SH-SY5Y (cell line): Measurements from ENCODE around the gene MYO7B.

Source experiments
- GATA2 ChIP-seq: IDR thresholded peaks from 2 replicates; pipeline ENCODE4 v1.6.1; 2011; ENCODE audit warnings: mild to moderate bottlenecking, low read depth, low read length
- GATA3 ChIP-seq: IDR thresholded peaks from 2 replicates; pipeline ENCODE4 v1.6.1; 2011; ENCODE audit warnings: low read depth, mild to moderate bottlenecking, low read length, moderate library complexity

- TF ChIP-seq GATA3 (no peak), GATA2 (no peak)
Observed at GRCh38 chr2:127641846-127642507, 106.5 kb downstream of the MYO7B start.
